ENCODE data around the gene MAPK11.

MAPK11 gene

GRCh38 chr22:50312371-50312770 lies 42.2 kb upstream of the MAPK11 start:
- H3K4me3 ChIP-seq (ENCODE audit: low read depth, low read length) = no peak overlapping the region
- DNase-seq (ENCODE audit: low read depth) = no peak
- no peak for TF ChIP-seq CTCF (conservative IDR thresholded peaks at IDR 0.05; ENCODE audit: low read depth, low read length)

- H3K4me3 ChIP-seq (ENCODE audit: low read depth, low read length) = no peak overlapping the region
- no peak for DNase-seq (ENCODE audit: low read depth)
- no peak for TF ChIP-seq CTCF (conservative IDR thresholded peaks at IDR 0.05; ENCODE audit: low read depth, low read length)
These were observed 41.6 kb upstream of the MAPK11 start for GRCh38 chr22:50311606-50312351.

- TF ChIP-seq CTCF (conservative IDR thresholded peaks at IDR 0.05; ENCODE audit: low read depth, low read length) = no peak
- H3K4me3 ChIP-seq (ENCODE audit: low read depth, low read length) = no peak overlapping the region
- no peak for DNase-seq (ENCODE audit: low read depth)
These were observed 40.8 kb upstream of the MAPK11 start for GRCh38 chr22:50310949-50311444.

GRCh38 chr22:50310031-50310722 lies 40.0 kb upstream of the MAPK11 start:
- no peak for TF ChIP-seq CTCF (conservative IDR thresholded peaks at IDR 0.05; ENCODE audit: low read depth, low read length)

GRCh38 chr22:50309601-50309991 lies 39.4 kb upstream of the MAPK11 start:
- DNase-seq (ENCODE audit: low read depth) = no peak
- H3K4me3 ChIP-seq (ENCODE audit: low read depth, low read length) = no peak overlapping the region
- no peak for TF ChIP-seq CTCF (conservative IDR thresholded peaks at IDR 0.05; ENCODE audit: low read depth, low read length)

More at GRCh38 chr22:50310031-50310722, 40.0 kb upstream of the MAPK11 start:
- no peak overlapping the region for H3K4me3 ChIP-seq (ENCODE audit: low read depth, low read length)
- DNase-seq (ENCODE audit: low read depth) = no peak

GRCh38 chr22:50308986-50309600 lies 38.9 kb upstream of the MAPK11 start:
- no peak for TF ChIP-seq CTCF (conservative IDR thresholded peaks at IDR 0.05; ENCODE audit: low read depth, low read length)
- no peak overlapping the region for H3K4me3 ChIP-seq (ENCODE audit: low read depth, low read length)
- DNase-seq (ENCODE audit: low read depth) = no peak

Data from choroid plexus epithelial cell (primary cell).